IMR-90 (cell line): ENCODE data around the gene ICAM2.

Source experiments
- CEBPB ChIP-seq: IDR thresholded peaks from 2 replicates; pipeline ENCODE4 v1.6.1; 2012; ENCODE audit warnings: low read depth, low read length, improper control_type of control experiment
- CTCF ChIP-seq: conservative IDR thresholded peaks from 2 replicates; pipeline ENCODE4 v1.5.1; 2012; ENCODE audit warnings: mild to moderate bottlenecking, low read depth, low read length, improper control_type of control experiment
- MAZ ChIP-seq: IDR thresholded peaks from 2 replicates; pipeline ENCODE4 v1.6.1; 2012; ENCODE audit warnings: low read depth, mild to moderate bottlenecking, low read length, improper control_type of control experiment, moderate library complexity, borderline replicate concordance
- POLR2A ChIP-seq: IDR thresholded peaks from 2 replicates; pipeline ENCODE4 v1.6.1; 2012; ENCODE audit warnings: mild to moderate bottlenecking, low read depth, low read length
- RAD21 ChIP-seq: IDR thresholded peaks from 2 replicates; pipeline ENCODE4 v1.6.1; 2012; ENCODE audit warnings: low read length, improper control_type of control experiment
- RCOR1 ChIP-seq: IDR thresholded peaks from 2 replicates; pipeline ENCODE4 v1.6.1; 2012; ENCODE audit warnings: mild to moderate bottlenecking, low read length, improper control_type of control experiment; ENCODE audit not compliant: insufficient replicate concordance

DNA sequence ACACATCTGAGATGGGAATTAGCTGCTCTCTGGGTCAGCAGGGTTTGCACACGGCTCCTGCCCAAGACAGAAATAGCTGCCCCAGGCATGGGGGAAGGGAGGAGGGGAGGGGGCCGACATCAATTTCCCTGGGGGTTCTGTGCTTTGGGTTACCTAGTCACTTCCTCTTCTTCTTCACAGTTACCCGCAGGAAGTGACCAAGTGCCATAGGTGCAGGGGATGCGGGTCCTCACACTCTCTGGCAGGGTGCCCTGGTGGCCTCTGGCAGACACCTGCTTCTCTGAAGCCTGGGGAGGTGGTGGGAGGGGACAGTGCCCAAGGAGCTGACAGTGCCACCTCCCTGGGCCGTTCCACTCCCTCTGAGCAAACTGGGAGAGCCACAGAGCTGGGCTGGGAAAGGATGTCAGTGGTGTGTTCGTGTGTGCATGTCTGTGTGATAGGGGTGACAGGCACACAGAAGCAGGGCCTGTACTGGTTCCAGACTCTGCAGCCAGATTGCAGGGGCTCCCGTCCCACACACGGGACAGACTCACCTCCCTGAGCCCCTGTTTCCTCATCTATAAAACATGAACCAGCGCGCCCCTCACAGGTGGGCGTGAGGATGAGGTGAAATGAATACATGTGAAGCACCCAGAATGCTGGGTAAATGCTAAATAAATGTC, 65.9 kb downstream of the ICAM2 start:
- TF ChIP-seq RCOR1 (no peak), CTCF (no peak), POLR2A (no peak), MAZ (no peak), RAD21 (no peak), CEBPB (no peak)
